Hypothalamus (tissue), 51 donors: ENCODE results near the gene DNER.
"Not testable (repeated sequence)": the region's sequence is repeated elsewhere in the genome, so short reads cannot be mapped to it uniquely, and the experiment has no call there.

ENCODE experiments used
- DNase-seq, 51 donors: peaks; one replicate each; lab custom pipeline; 2025; lab: John Stamatoyannopoulos, UW

Gene DNER

GRCh38 chr2:229714080-229714735 is at the start of gene DNER:
DNER (minus strand) TSS chr2:229714555; CDS start chr2:229714423, 132 bp downstream.
- DNase-seq: peak; percentile 16 to 91 (median 69)

- no peak for DNase-seq
Measured at GRCh38 chr2:229761663-229762062, 47.3 kb upstream of the DNER start.

GRCh38 chr2:229757462-229757861 is 43.1 kb upstream of the DNER start:
- not testable (repeated sequence) for DNase-seq

GRCh38 chr2:229752970-229753729 is 38.8 kb upstream of the DNER start:
- DNase-seq: no peak

GRCh38 chr2:229749779-229750178 is 35.4 kb upstream of the DNER start:
- DNase-seq: no peak

- no peak for DNase-seq
Measured at GRCh38 chr2:229748950-229749349, 34.6 kb upstream of the DNER start.

GRCh38 chr2:229742691-229743090 is 28.3 kb upstream of the DNER start:
- DNase-seq: not testable (repeated sequence)

GRCh38 chr2:229740279-229740678 is 25.9 kb upstream of the DNER start:
- no peak for DNase-seq

GRCh38 chr2:229738024-229738625 is 23.8 kb upstream of the DNER start:
- no peak for DNase-seq

- no peak for DNase-seq
Measured at GRCh38 chr2:229734410-229734809, 20.1 kb upstream of the DNER start.

- no peak for DNase-seq
Measured at GRCh38 chr2:229733611-229734245, 19.4 kb upstream of the DNER start.

GRCh38 chr2:229732897-229733296 is 18.5 kb upstream of the DNER start:
- DNase-seq: no peak

- DNase-seq: no peak
Measured at GRCh38 chr2:229731916-229732315, 17.6 kb upstream of the DNER start.

GRCh38 chr2:229731363-229731762 is 17.0 kb upstream of the DNER start:
- no peak for DNase-seq

GRCh38 chr2:229728370-229728769 is 14.0 kb upstream of the DNER start:
- DNase-seq: no peak

- no peak for DNase-seq
Measured at GRCh38 chr2:229726643-229727042, 12.3 kb upstream of the DNER start.

GRCh38 chr2:229725716-229726574 is 11.6 kb upstream of the DNER start:
- DNase-seq: peak in 1 of 51 donors; percentile 15

GRCh38 chr2:229723192-229723591 is 8.8 kb upstream of the DNER start:
- not testable (repeated sequence) for DNase-seq

- DNase-seq: no peak
Measured at GRCh38 chr2:229719926-229720647, 5.7 kb upstream of the DNER start.

GRCh38 chr2:229718057-229718456 is 3.7 kb upstream of the DNER start:
- no peak for DNase-seq
